CD4-positive, alpha-beta T cell treated with Interferon gamma for 1 hour (primary cell): ENCODE results near the gene IRAK1.
A peak's percentile ranks its signal among the peaks of the same experiment; 100 is the strongest.
"Not testable (repeated sequence)": the region's sequence is repeated elsewhere in the genome, so short reads cannot be mapped to it uniquely, and the experiment has no call there.

ENCODE experiments used
- DNase-seq: peaks from one replicate; pipeline ENCODE4 v3.0.0-alpha.2; 2020

IRAK1 gene

GRCh38 chrX:153993978-153994377 is 25.7 kb downstream of the IRAK1 start:
- DNase-seq = no peak

GRCh38 chrX:153993079-153993478 is 26.6 kb downstream of the IRAK1 start:
- no peak for DNase-seq

GRCh38 chrX:153992180-153992579 is 27.5 kb downstream of the IRAK1 start:
- no peak for DNase-seq

- no peak for DNase-seq
These were observed 28.6 kb downstream of the IRAK1 start for GRCh38 chrX:153991013-153991580.

DNA sequence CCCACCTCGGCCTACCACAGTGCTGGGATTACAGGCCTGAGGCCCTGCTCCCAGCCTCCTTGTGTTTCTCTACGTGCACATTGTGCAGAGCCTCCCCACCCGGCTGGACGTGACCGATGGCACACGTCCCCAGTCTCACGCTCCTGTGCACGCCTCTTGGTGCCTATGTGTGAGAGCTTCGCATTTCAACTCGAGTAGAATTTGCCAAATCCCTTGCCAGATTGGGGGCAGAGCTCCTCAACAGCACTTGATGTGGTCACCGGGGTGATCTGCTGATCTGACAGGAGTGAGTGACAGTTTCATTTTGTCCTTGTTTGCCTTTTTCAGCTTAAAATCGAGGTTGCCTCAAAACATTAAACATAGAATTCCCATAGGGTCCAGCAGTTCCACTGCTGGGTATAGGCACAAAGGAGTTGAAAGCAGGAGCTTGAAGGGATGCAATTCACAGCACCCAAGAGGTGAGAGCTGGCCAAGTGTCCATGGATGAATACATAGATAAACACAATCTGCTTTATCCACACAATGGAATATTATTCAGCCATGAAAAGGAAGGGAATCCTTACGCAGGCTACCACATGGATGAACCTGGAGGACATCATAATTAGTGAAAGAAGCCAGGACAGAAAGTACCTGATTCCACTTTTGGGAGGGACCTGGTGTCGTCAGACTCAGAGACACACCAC is 29.6 kb downstream of the IRAK1 start:
- no peak for DNase-seq

GRCh38 chrX:153988493-153988892 is 31.2 kb downstream of the IRAK1 start:
- no peak for DNase-seq

DNA sequence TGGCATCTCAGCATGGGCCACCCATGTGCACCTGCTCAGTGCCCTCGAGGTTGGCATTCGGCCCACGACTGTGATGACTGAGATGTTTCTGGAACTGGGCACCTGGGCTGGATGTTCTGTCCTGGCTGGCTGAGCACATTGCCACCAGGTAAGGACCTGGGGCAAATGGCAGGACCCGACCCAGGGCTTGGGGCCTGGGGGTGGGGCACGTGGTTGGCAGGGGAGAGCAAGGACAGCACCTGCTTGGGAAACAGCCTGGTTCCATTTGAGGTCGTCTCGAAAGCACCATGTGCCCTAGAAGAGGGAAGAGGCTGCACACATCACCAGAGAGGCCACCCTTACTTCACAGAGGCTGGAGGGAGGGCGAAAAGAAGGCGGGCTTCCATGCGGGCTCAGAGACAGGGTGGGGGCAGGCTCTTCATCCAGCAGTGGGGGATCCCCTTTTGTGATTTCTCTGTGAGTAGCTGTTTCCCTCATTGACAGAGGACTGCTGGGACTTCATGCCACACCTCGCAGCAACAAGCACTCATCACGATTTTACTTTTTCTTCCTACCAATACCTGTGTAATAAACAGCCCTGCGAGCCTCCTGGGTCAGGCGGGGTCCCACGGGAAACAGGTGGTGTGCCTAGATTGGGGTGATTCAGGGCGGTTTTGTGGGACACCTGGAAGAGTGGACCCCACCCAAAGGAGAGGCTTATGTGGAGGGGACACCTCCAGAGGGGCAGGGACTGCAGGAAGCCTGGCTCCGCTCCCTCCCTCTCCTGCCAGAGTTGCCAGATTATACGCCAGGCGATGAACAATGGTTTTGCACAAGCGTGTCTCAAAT is 35.1 kb downstream of the IRAK1 start:
- peak; percentile 37 for DNase-seq

DNA sequence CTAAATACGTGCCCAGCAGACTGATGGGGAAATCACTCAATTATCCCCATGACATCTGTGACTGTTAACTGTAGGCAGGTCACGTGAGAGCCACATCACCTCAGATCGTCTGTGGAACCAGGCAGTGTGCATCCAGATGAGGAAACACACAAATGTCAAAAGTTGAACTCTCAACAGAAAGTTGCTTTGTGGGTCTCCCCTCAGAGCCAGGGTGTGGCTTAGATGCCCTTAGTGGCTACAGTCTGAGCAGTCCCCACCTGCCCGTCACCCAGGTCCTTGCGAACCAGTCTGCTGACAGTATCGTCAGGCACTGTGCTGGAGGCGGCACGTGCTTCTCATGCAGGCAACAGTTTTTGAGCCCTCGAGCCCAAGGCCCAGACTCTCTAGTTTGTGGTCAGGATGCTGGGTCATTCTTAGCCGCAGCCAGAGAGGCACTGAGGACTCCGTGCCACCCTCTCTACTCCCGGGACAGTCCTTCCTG is 36.3 kb downstream of the IRAK1 start:
- DNase-seq = peak; percentile 44

DNA sequence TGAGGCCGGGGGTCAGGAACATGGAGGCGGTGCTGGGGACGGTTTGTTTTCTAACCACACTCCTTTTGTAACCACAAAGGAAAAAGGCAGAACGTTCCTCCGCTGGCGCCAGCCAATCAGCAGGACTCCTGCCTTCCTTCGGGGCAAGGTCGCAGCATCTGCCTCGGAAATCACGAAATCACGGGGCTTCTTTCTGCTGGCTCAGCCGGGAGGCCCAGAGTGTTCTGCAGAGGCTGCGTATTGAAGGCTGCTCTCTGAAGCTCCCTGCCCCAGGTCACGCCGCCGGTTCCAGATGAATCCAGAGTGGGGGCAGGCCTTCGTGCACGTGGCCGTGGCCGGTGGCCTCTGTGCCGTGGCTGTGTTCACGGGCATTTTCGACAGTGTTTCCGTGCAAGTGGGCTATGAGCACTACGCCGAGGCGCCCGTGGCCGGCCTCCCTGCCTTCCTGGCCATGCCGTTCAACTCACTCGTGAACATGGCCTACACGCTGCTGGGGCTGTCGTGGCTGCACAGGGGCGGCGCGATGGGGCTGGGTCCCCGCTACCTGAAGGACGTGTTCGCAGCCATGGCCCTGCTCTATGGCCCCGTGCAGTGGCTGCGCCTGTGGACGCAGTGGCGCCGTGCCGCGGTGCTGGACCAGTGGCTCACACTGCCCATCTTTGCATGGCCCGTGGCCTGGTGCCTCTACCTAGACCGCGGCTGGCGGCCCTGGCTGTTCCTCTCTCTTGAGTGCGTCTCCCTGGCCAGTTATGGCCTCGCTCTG is 37.8 kb downstream of the IRAK1 start:
- DNase-seq = peak; percentile 69

GRCh38 chrX:153981231-153981630 is 38.5 kb downstream of the IRAK1 start:
- no peak for DNase-seq

GRCh38 chrX:153980394-153980793 is 39.3 kb downstream of the IRAK1 start:
- not testable (repeated sequence) for DNase-seq

- no peak for DNase-seq
These were observed 44.9 kb downstream of the IRAK1 start for GRCh38 chrX:153974726-153975286.

DNA sequence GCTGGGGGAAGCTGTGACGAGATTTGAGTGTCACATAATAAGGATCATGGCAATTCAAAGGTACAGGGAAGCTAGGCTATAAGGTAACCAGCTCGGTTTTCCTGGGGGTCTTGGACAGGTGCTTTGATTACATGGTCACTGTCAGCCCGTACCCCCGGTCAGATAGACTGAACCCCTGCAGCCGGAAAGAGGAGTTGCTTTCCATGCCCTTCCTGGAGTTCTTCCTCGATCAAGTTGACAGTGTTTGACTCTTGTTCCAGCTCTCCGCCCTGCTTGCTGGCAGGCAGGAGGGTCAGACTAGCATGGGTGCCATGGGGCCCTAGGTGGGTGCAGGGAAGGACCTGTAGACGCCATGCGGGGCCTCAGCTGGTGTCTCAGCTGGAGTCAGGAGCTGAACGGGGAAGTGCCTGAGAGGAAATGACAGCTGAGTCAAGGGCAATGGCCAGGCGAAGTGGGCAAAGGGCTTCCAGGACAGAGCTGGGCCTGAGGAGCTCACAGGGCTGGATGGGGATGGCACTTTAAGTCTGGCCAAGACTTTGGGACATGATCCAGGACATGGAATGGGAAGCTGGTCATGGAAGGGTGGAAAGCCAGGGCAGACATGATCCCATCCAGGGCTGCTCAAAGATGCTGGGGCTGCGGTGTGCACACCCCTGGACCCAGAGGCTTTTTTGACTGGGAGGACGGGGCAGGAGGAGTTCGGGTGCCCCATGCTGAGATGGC is 45.5 kb downstream of the IRAK1 start:
- no peak for DNase-seq

GRCh38 chrX:153973127-153974002 is 46.3 kb downstream of the IRAK1 start:
- no peak for DNase-seq

- DNase-seq = peak; percentile 90
These were observed 47.2 kb downstream of the IRAK1 start, which contains the start of gene TMEM187 for GRCh38 chrX:153972368-153973126. TSS of gene TMEM187 (plus strand) at chrX:153972754. CDS start at chrX:153982063, 9,309 bp downstream.

DNA sequence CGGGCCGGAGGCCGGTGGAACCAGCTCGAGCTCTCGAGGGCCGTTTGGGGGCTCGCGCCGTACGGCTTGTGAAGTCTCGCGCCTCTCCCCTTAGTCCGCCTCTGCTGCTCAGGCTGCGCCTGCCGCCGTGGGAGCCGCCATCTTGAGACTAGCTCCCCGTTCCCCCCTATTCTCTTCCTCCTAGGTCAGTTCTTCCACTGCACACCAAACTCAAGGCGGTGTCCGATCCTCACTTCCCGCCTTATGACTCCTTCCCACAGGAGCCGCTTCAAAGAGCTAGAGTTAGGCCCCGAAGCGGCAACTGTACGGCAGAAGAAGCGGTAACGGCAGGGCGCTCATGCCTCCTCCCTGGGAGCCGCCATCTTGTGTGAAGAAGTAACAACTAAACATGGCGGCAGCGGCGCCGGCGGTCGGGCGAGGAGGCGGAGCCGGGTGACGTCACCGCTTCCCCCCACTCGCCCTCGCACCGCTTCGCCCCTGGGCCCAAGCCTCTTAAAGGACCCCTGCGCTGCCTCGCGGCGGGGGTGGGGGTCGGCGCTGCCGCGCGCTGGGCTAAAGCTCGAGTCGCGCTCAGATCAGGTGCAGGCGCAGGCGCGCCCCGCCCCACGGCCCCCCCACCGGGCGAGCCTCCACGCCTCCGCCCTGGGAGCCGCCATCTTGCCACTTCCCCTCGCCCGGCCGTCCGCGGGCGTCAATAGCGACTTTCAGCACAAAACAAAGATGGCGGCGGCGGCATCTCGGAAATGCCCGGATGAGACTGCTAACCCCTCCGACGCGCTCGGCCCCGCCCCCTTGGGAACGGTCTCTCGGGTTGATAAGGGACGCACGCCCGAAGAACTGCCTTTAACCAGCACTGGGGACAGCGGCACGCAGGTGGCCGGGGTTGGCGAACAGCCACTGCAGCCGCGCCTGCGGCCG is 48.0 kb downstream of the IRAK1 start, which contains the start of gene HCFC1:
Gene HCFC1, minus strand, starts transcription at position 369 of the 918 bp plus-strand sequence. CDS start 978 bp downstream, outside the sequence.
- DNase-seq = peak; percentile 94

DNA sequence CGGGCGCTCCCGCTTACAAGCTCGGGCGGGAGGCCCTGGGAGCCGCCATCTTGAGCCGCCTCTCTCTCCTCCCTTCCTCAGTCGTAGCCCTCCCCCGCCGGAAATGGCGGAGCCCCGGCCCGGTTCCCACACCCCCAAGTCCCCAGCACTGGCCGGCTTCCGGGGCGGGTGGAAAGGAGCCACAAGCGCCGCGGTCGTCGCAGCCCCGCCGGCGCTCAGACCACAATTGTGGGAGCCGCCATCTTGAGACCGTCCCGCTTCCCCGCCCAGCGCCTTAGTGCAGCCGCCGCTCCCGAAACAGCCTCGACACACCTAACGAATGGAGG is 48.6 kb downstream of the IRAK1 start:
- peak; percentile 92 for DNase-seq

GRCh38 chrX:153970357-153971123 is 49.2 kb downstream of the IRAK1 start:
- DNase-seq = peak; percentile 30
